MM.1S (cell line): Measurements from ENCODE around the gene HYAL3.

Experiments
- EZH2phosphoT487 ChIP-seq: fragments of 300-600 bp; sonication (generic); IDR thresholded peaks from 2 replicates; pipeline ENCODE4 v1.6.1; 2018; ENCODE audit warnings: antibody characterized with exemption, low read length
- TF ChIP-seq, protein P1 (sequence below): fragments of 300-600 bp; sonication (generic); IDR thresholded peaks from 2 replicates; pipeline ENCODE4 v1.5.1; 2016; ENCODE audit warnings: antibody characterized with exemption, low read length, mixed read lengths

DNA sequence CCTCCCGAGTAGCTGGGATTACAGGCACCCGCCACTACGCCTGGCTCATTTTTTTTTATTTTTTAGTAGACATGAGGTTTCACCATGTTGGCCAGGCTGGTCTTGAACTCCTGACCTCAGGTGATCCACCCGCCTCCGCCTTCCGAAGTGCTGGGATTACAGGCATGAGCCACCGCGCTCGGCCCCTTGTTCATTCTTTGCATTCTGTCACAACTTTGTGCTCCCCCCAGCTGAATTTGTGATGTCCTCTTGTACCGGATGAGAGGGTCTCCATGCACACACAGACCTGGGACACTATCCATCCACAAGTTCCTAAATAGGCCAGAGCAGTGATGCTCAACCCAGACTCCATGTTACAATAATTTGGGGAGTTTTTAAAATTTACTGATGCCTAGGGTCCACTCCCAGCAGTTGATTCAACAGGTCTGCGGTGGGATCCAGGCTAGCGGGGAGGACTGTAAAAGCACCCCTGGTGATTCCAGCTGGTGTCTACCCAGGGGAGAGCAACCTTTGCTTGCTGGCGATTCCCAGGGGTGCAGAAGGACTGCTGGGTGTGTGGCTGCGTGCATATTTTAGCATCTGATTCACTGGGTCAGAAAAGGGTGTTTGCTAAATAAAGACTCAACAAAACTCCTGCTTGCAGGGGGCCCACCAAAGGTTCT, 40.4 kb upstream of the HYAL3 start:
- TF ChIP-seq, protein P1, sequence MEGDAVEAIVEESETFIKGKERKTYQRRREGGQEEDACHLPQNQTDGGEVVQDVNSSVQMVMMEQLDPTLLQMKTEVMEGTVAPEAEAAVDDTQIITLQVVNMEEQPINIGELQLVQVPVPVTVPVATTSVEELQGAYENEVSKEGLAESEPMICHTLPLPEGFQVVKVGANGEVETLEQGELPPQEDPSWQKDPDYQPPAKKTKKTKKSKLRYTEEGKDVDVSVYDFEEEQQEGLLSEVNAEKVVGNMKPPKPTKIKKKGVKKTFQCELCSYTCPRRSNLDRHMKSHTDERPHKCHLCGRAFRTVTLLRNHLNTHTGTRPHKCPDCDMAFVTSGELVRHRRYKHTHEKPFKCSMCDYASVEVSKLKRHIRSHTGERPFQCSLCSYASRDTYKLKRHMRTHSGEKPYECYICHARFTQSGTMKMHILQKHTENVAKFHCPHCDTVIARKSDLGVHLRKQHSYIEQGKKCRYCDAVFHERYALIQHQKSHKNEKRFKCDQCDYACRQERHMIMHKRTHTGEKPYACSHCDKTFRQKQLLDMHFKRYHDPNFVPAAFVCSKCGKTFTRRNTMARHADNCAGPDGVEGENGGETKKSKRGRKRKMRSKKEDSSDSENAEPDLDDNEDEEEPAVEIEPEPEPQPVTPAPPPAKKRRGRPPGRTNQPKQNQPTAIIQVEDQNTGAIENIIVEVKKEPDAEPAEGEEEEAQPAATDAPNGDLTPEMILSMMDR: no peak
- no peak for TF ChIP-seq EZH2phosphoT487
